Activated CD4-positive, alpha-beta memory T cell treated with anti-CD3 and anti-CD28 coated beads, Interleukin-2, amount 10 ng/mL, durations not matched to agents 7 days and 5 days (primary cell): Measurements from ENCODE around the gene TERC. TPM values are rescaled to one million over a fixed set of nuclear protein-coding genes. Genes with fewer than 3 reads are reported as not detected.

Source experiments
- CTCF ChIA-PET: fragments of 350-600 bp; sonication (Branson Sonifier 250); formaldehyde crosslinking; loops from one replicate; lab custom pipeline; 2021; ENCODE audit warnings: antibody characterized with exemption, inconsistent platforms; lab: Charles Lee
- POLR2A ChIA-PET: fragments of 350-600 bp; sonication (Branson Sonifier 250); formaldehyde crosslinking; loops from one replicate; lab custom pipeline; 2021; ENCODE audit warnings: antibody characterized with exemption; lab: Charles Lee
- DNase-seq: peaks from one replicate; pipeline ENCODE4 v3.0.0-alpha.2; 2020
- H3K27ac Mint-ChIP-seq: one replicate; pipeline ENCODE4 v1.8.0; 2021; ENCODE audit warnings: mild to moderate bottlenecking, mixed read lengths
- H3K27me3 Mint-ChIP-seq: one replicate; pipeline ENCODE4 v1.8.0; 2021; ENCODE audit warnings: mixed read lengths
- H3K36me3 Mint-ChIP-seq: one replicate; pipeline ENCODE4 v1.8.0; 2021; ENCODE audit warnings: low read depth, mixed read lengths
- H3K4me1 Mint-ChIP-seq: one replicate; pipeline ENCODE4 v1.8.0; 2021; ENCODE audit warnings: mixed read lengths
- H3K4me3 Mint-ChIP-seq: one replicate; pipeline ENCODE4 v1.8.0; 2021; ENCODE audit warnings: mild to moderate bottlenecking, mixed read lengths
- H3K9me3 Mint-ChIP-seq: one replicate; pipeline ENCODE4 v1.8.0; 2021; ENCODE audit warnings: mixed read lengths
- total RNA-seq, 2 experiments: library from RNA; stranded (reverse); gene quantifications; one replicate each; pipeline ENCODE4 v1.2.3, GENCODE V29; 2021

The TERC gene
- total RNA-seq, 2 experiments from 2014 or later, result 1.9 to 4.0 TPM

- ChIA-PET CTCF (no interaction called here), POLR2A (no interaction called here)
- DNase-seq, result no peak
- Mint-ChIP-seq H3K36me3 (peaks cover 70% of the 10 kb centered on the region), H3K4me1 (peaks cover 30% of the 10 kb centered on the region), H3K4me3 (no peak overlapping the region), H3K27me3 (no peaks in the 10 kb centered on the region), H3K27ac (no peak overlapping the region), H3K9me3 (no peaks in the 10 kb centered on the region)
Observed at GRCh38 chr3:169787791-169788190, 22.9 kb upstream of the TERC start.

GRCh38 chr3:169787120-169787519 lies 22.3 kb upstream of the TERC start:
- CTCF ChIA-PET, result no interaction called here
- H3K9me3 Mint-ChIP-seq, result no peaks in the 10 kb centered on the region
- H3K27ac Mint-ChIP-seq, result no peak overlapping the region
- peaks cover 34% of the 10 kb centered on the region for H3K4me1 Mint-ChIP-seq
- no peak overlapping the region for H3K4me3 Mint-ChIP-seq
- no peaks in the 10 kb centered on the region for H3K27me3 Mint-ChIP-seq
- DNase-seq, result no peak
- POLR2A ChIA-PET, result interaction anchor here (1.8 kb wide), 1 partner anchor 13 kb away, joined by 8 read pairs; no protein-coding TSS in a partner anchor
- H3K36me3 Mint-ChIP-seq, result peaks cover 70% of the 10 kb centered on the region

GRCh38 chr3:169781209-169781855 lies 16.5 kb upstream of the TERC start:
- POLR2A ChIA-PET, result interaction anchor here (0.9 to 2.4 kb wide), 7 partner anchors 9 to 399 kb away, joined by 3 to 13 read pairs (median 4); partner anchors contain the start of genes ACTRT3, LRRC34, LRRIQ4 and TERC
- Mint-ChIP-seq H3K27ac (peak overlapping the region; percentile 79), H3K4me3 (peak overlapping the region; percentile 56), H3K9me3 (no peaks in the 10 kb centered on the region), H3K27me3 (no peaks in the 10 kb centered on the region), H3K36me3 (peaks cover 76% of the 10 kb centered on the region), H3K4me1 (peaks cover 53% of the 10 kb centered on the region)
- DNase-seq, result no peak
- CTCF ChIA-PET, result interaction anchor here (1.3 kb wide), 1 partner anchor 9 kb away, joined by 7 read pairs; the partner anchor contains the start of gene MYNN

GRCh38 chr3:169780742-169781141 lies 15.9 kb upstream of the TERC start:
- no peaks in the 10 kb centered on the region for H3K27me3 Mint-ChIP-seq
- H3K9me3 Mint-ChIP-seq, result no peaks in the 10 kb centered on the region
- peak; percentile 37 for DNase-seq
- peak overlapping the region; percentile 79 for H3K27ac Mint-ChIP-seq
- ChIA-PET POLR2A (interaction anchor here (0.9 to 2.4 kb wide), 9 partner anchors 8 to 400 kb away, joined by 3 to 13 read pairs (median 4); partner anchors contain the start of genes ACTRT3, LRRC34, LRRIQ4 and TERC), CTCF (interaction anchor here (0.7 to 1.3 kb wide), 4 partner anchors 8 to 17 kb away, joined by 3 to 7 read pairs (median 3); partner anchors contain the start of genes ACTRT3 and MYNN)
- H3K36me3 Mint-ChIP-seq, result peaks cover 76% of the 10 kb centered on the region
- H3K4me3 Mint-ChIP-seq, result peak overlapping the region; percentile 56
- peaks cover 54% of the 10 kb centered on the region for H3K4me1 Mint-ChIP-seq

- CTCF ChIA-PET, result interaction anchor here (2.6 kb wide), 1 partner anchor 14 kb away, joined by 7 read pairs; no protein-coding TSS in a partner anchor
Observed at GRCh38 chr3:169777822-169778221, 13.0 kb upstream of the TERC start.

GRCh38 chr3:169774186-169774585 lies 9.3 kb upstream of the TERC start:
- Mint-ChIP-seq H3K27me3 (no peaks in the 10 kb centered on the region), H3K27ac (peak overlapping the region; percentile 100), H3K4me1 (peaks cover 49% of the 10 kb centered on the region), H3K36me3 (peaks cover 49% of the 10 kb centered on the region), H3K4me3 (peak overlapping the region; percentile 93), H3K9me3 (no peaks in the 10 kb centered on the region)
- ChIA-PET CTCF (interaction anchor here (0.6 to 3.3 kb wide), 4 partner anchors 12 to 406 kb away, joined by 3 to 29 read pairs (median 4); partner anchors contain the start of genes LRRC34 and LRRIQ4), POLR2A (interaction anchor here (0.7 to 3.7 kb wide), 8 partner anchors 9 to 407 kb away, joined by 3 to 83 read pairs (median 15); partner anchors contain the start of genes LRRC34, LRRIQ4, PHC3 and SEC62)
- no peak for DNase-seq

More at GRCh38 chr3:169777822-169778221, 13.0 kb upstream of the TERC start:
- Mint-ChIP-seq H3K9me3 (no peaks in the 10 kb centered on the region), H3K36me3 (peaks cover 76% of the 10 kb centered on the region), H3K4me1 (peaks cover 68% of the 10 kb centered on the region), H3K27me3 (no peaks in the 10 kb centered on the region), H3K27ac (no peak overlapping the region), H3K4me3 (no peak overlapping the region)
- DNase-seq, result no peak
- POLR2A ChIA-PET, result interaction anchor here (0.8 kb wide), 1 partner anchor 13 kb away, joined by 3 read pairs; the partner anchor contains the start of gene TERC

- CTCF ChIA-PET, result interaction anchor here (0.7 to 3.3 kb wide), 5 partner anchors 8 to 41 kb away, joined by 3 to 29 read pairs (median 7); partner anchors contain the start of genes LRRC34 and LRRIQ4
- Mint-ChIP-seq H3K27me3 (no peaks in the 10 kb centered on the region), H3K4me1 (peaks cover 43% of the 10 kb centered on the region), H3K9me3 (no peaks in the 10 kb centered on the region), H3K27ac (peak within 1 kb of the TSS; percentile 100), H3K4me3 (peak within 1 kb of the TSS; percentile 93), H3K36me3 (peaks cover 41% of the 10 kb centered on the region)
- POLR2A ChIA-PET, result interaction anchor here (0.6 to 3.7 kb wide), 21 partner anchors 8 to 585 kb away, joined by 3 to 83 read pairs (median 4); partner anchors contain the start of genes LRRC34, LRRIQ4, PHC3 and SEC62
- peak; percentile 93 for DNase-seq
Observed at GRCh38 chr3:169772897-169773816, 8.3 kb upstream of the TERC start, which contains the start of gene MYNN. MYNN (plus strand) TSS chr3:169773396; CDS start chr3:169774296, 900 bp downstream.

- H3K27me3 Mint-ChIP-seq, result no peaks in the 10 kb centered on the region
- DNase-seq, result no peak
- CTCF ChIA-PET, result interaction anchor here (0.7 to 3.3 kb wide), 5 partner anchors 9 to 546 kb away, joined by 3 to 29 read pairs (median 7); partner anchors contain the start of genes LRRC34 and LRRIQ4
- peaks cover 40% of the 10 kb centered on the region for H3K4me1 Mint-ChIP-seq
- peak overlapping the region; percentile 100 for H3K27ac Mint-ChIP-seq
- POLR2A ChIA-PET, result interaction anchor here (0.7 to 3.7 kb wide), 17 partner anchors 9 to 1097 kb away, joined by 3 to 83 read pairs (median 4); partner anchors contain the start of genes LRRC34, LRRIQ4, PHC3 and RPL22L1
- H3K9me3 Mint-ChIP-seq, result no peaks in the 10 kb centered on the region
- peaks cover 33% of the 10 kb centered on the region for H3K36me3 Mint-ChIP-seq
- peak overlapping the region; percentile 93 for H3K4me3 Mint-ChIP-seq
Observed at GRCh38 chr3:169772305-169772896, 7.5 kb upstream of the TERC start.

- ChIA-PET CTCF (interaction anchor here (0.7 to 3.3 kb wide), 6 partner anchors 9 to 1098 kb away, joined by 3 to 29 read pairs (median 6); partner anchors contain the start of genes LRRC34 and LRRIQ4), POLR2A (interaction anchor here (0.6 to 3.7 kb wide), 9 partner anchors 8 to 1098 kb away, joined by 3 to 83 read pairs (median 9); partner anchors contain the start of genes LRRC34, LRRIQ4, RPL22L1 and SEC62)
- peaks cover 36% of the 10 kb centered on the region for H3K4me1 Mint-ChIP-seq
- peak overlapping the region; percentile 100 for H3K27ac Mint-ChIP-seq
- H3K27me3 Mint-ChIP-seq, result no peaks in the 10 kb centered on the region
- H3K36me3 Mint-ChIP-seq, result peaks cover 26% of the 10 kb centered on the region
- no peaks in the 10 kb centered on the region for H3K9me3 Mint-ChIP-seq
- DNase-seq, result peak; percentile 62
- peak overlapping the region; percentile 93 for H3K4me3 Mint-ChIP-seq
Observed at GRCh38 chr3:169771497-169772304, 6.8 kb upstream of the TERC start.

GRCh38 chr3:169769287-169770181 lies 4.7 kb upstream of the TERC start, which contains the start of gene ACTRT3:
ACTRT3 (minus strand) TSS chr3:169769561; CDS start chr3:169769520, 41 bp downstream.
- Mint-ChIP-seq H3K4me3 (peak within 1 kb of the TSS; percentile 74), H3K4me1 (peaks cover 27% of the 10 kb centered on the region), H3K36me3 (peaks cover 10% of the 10 kb centered on the region), H3K27me3 (no peaks in the 10 kb centered on the region), H3K27ac (peak within 1 kb of the TSS; percentile 54), H3K9me3 (peaks cover 2% of the 10 kb centered on the region)
- DNase-seq, result peak; percentile 70
- POLR2A ChIA-PET, result interaction anchor here (0.6 to 1.7 kb wide), 7 partner anchors 10 to 1100 kb away, joined by 3 to 10 read pairs (median 4); partner anchors contain the start of genes LRRC34, LRRIQ4, PHC3 and SEC62
- CTCF ChIA-PET, result interaction anchor here (0.6 to 1.3 kb wide), 7 partner anchors 9 to 1042 kb away, joined by 3 to 4 read pairs (median 3); no protein-coding TSS in a partner anchor
